ENCODE measurements around the gene ADGRB3.
"Not testable (repeated sequence)": the region's sequence is repeated elsewhere in the genome, so short reads cannot be mapped to it uniquely, and the experiment has no call there.

ADGRB3 gene

GRCh38 chr6:68740828-68741500, 105.9 kb downstream of the ADGRB3 start:
- no peak for DNase-seq (ENCODE audit: low read depth)

GRCh38 chr6:68741501-68742386, 106.7 kb downstream of the ADGRB3 start:
- TF ChIP-seq CTCF (IDR thresholded peaks at IDR 0.05; ENCODE audit: low read length, missing control alignments): no peak
- DNase-seq (ENCODE audit: low read depth): no peak
- H3K4me3 ChIP-seq (replicated peaks; ENCODE audit: low read depth, low read length): no peak overlapping the region

More at GRCh38 chr6:68740828-68741500, 105.9 kb downstream of the ADGRB3 start:
- H3K4me3 ChIP-seq (replicated peaks; ENCODE audit: low read depth, low read length): no peak overlapping the region
- TF ChIP-seq CTCF (IDR thresholded peaks at IDR 0.05; ENCODE audit: low read length, missing control alignments): no peak

- DNase-seq (ENCODE audit: low read depth): no peak
- no peak overlapping the region for H3K4me3 ChIP-seq (replicated peaks; ENCODE audit: low read depth, low read length)
Observed at GRCh38 chr6:68743099-68743498, 108.0 kb downstream of the ADGRB3 start.

GRCh38 chr6:68744376-68744775, 109.3 kb downstream of the ADGRB3 start:
- not testable (repeated sequence) for DNase-seq (ENCODE audit: low read depth); H3K4me3 ChIP-seq (replicated peaks; ENCODE audit: low read depth, low read length)

More at GRCh38 chr6:68743099-68743498, 108.0 kb downstream of the ADGRB3 start:
- no peak for TF ChIP-seq CTCF (IDR thresholded peaks at IDR 0.05; ENCODE audit: low read length, missing control alignments)

GRCh38 chr6:68746376-68746775, 111.3 kb downstream of the ADGRB3 start:
- TF ChIP-seq CTCF (IDR thresholded peaks at IDR 0.05; ENCODE audit: low read length, missing control alignments): no peak
- H3K4me3 ChIP-seq (replicated peaks; ENCODE audit: low read depth, low read length): no peak overlapping the region
- DNase-seq (ENCODE audit: low read depth): no peak

GRCh38 chr6:68747110-68747790, 112.2 kb downstream of the ADGRB3 start:
- no peak for DNase-seq (ENCODE audit: low read depth)
- no peak for TF ChIP-seq CTCF (IDR thresholded peaks at IDR 0.05; ENCODE audit: low read length, missing control alignments)
- no peak overlapping the region for H3K4me3 ChIP-seq (replicated peaks; ENCODE audit: low read depth, low read length)

GRCh38 chr6:68747832-68748231, 112.8 kb downstream of the ADGRB3 start:
- DNase-seq (ENCODE audit: low read depth): not testable (repeated sequence)

More at GRCh38 chr6:68747832-68748231, 112.8 kb downstream of the ADGRB3 start:
- not testable (repeated sequence) for H3K4me3 ChIP-seq (replicated peaks; ENCODE audit: low read depth, low read length)
